Small intestine (tissue), 7 donors: ENCODE measurements around the gene ABCC11. TPM values are rescaled to one million over a fixed set of nuclear protein-coding genes. Genes with fewer than 3 reads are reported as not detected.

Experiments
- DNase-seq, 2 donors: peaks; one replicate each; pipeline versions ENCODE4 v3.0.0 to v3.0.0-alpha.2; 2013
- FAIRE-seq: peaks from 2 replicates; lab custom pipeline; 2012; peaks lifted over from hg19 to GRCh38; lab: Jason Lieb, UNC
- H3K27ac ChIP-seq, 3 donors: one replicate each; pipeline ENCODE4 v1.5.1; 2013; ENCODE audit warnings: low read length in 2 of 3, mild to moderate bottlenecking in 2 of 3, control low read depth in 1 of 3, inconsistent platforms in 1 of 3, low read depth in 1 of 3, moderate library complexity in 1 of 3
- H3K27me3 ChIP-seq, 3 donors: one replicate each; pipeline ENCODE4 v1.6.1; 2013; ENCODE audit warnings: low read length in 3 of 3, inconsistent platforms in 1 of 3; ENCODE audit not compliant: control insufficient read depth in 3 of 3, insufficient read depth in 3 of 3
- H3K36me3 ChIP-seq, 3 donors: one replicate each; pipeline ENCODE4 v1.6.1; 2013; ENCODE audit warnings: low read length in 3 of 3, inconsistent platforms in 1 of 3, low read depth in 1 of 3, mild to moderate bottlenecking in 1 of 3, moderate library complexity in 1 of 3; ENCODE audit not compliant: control insufficient read depth in 3 of 3, insufficient read depth in 2 of 3
- H3K4me1 ChIP-seq, 3 donors: one replicate each; pipeline ENCODE4 v1.6.1; 2013; ENCODE audit warnings: low read length in 2 of 3, inconsistent platforms in 1 of 3, low read depth in 1 of 3, mild to moderate bottlenecking in 1 of 3, moderate library complexity in 1 of 3; ENCODE audit not compliant: control insufficient read depth in 3 of 3, insufficient read depth in 2 of 3
- H3K4me3 ChIP-seq, 3 donors: one replicate each; pipeline ENCODE4 v1.5.1; 2013; ENCODE audit warnings: low read length in 3 of 3, control low read depth in 1 of 3, inconsistent platforms in 1 of 3, low read depth in 1 of 3, mild to moderate bottlenecking in 1 of 3, moderate library complexity in 1 of 3
- H3K9me3 ChIP-seq, 2 donors: one replicate each; pipeline ENCODE4 v1.6.1; 2013; ENCODE audit warnings: low read depth in 1 of 2, low read length in 1 of 2; ENCODE audit not compliant: control insufficient read depth in 2 of 2, insufficient read depth in 1 of 2
- WGBS, 3 donors: extraction: QIAGEN DNeasy Blood & Tissue Kit; methylation state at CpG; one replicate each; pipeline ENCODE4 v1.1.7; 2013; 5-methylcytosine and 5-hydroxymethylcytosine counted together
- polyA plus RNA-seq, 4 donors: library from polyadenylated mRNA; stranded (reverse) in 3 of 4; unstranded in 1 of 4; fragments of 200-250 nt in 3 of 4; fragments of 120-200 nt in 1 of 4; gene quantifications; one replicate each; pipeline versions ENCODE4 v1.2.1 to v1.2.3, GENCODE V29; 2013
- donor health status: healthy with polysubstance abuse.
- donor health status: control.
- donor health status: control.
- donor health status: Bipolar disorder and iron deficiency.
- donor health status: healthy.

ABCC11 gene
- polyA plus RNA-seq, 4 donors: 0.15 to 0.22 (median 0.15) TPM; not detected in 1

DNA sequence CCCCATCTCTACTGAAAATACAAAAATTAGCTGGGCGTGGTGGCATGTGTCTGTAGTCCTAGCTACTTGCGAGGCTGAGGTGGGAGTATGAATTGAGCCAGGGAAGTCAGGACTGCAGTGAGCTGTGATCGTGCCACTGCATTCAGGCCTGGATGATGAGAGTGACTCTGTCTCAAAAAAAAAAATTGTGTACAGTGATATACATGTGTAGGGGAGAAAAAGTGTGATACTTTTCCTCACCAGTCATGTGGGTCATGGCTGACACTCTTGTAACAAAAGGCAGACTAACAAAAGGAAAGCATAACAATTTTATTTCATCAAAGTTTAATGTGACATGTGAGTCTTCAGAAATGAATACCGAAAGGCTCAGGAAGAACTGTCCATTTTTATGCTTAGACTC is 89.5 kb downstream of the ABCC11 start:
- Histone ChIP-seq H3K27me3 (peaks cover 0 to 7% (median 0%) of the 10 kb centered on the region in 3 donors), H3K4me1 (no peaks in the 10 kb centered on the region), H3K27ac (no peak overlapping the region), H3K36me3 (no peaks in the 10 kb centered on the region), H3K9me3 (no peaks in the 10 kb centered on the region), H3K4me3 (no peak overlapping the region)
- WGBS, 3 donors: 80 to 90% (median 81%) methylated on average over 4 of the region's 4 CpGs
- DNase-seq (no peak), FAIRE-seq (no peak)

DNA sequence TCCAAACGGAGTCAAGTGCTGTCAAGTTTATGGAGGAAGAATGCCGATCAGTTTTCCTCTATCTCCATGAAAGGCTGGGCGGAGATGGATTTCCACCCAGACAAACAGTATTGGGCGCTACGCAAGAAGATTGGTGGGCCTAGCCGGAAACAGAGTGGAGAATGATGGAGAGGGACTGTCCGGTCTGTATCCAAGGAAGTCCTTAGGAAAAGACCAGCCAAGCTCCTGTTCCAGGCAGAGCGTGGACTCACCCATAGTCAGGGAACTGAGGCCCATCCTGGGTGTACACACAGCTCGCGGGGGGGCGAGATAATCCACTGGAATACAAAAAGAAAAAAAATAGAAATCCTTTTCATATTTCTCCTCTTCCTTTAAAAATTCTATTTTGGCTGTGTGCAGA is 90.0 kb downstream of the ABCC11 start:
- no peaks in the 10 kb centered on the region for H3K36me3 ChIP-seq
- DNase-seq (no peak), FAIRE-seq (no peak)
- H3K27me3 ChIP-seq: peaks cover 0 to 7% (median 0%) of the 10 kb centered on the region in 3 donors
- no peak overlapping the region for H3K4me3 ChIP-seq
- no peaks in the 10 kb centered on the region for H3K9me3 ChIP-seq
- H3K4me1 ChIP-seq: no peaks in the 10 kb centered on the region
- WGBS, 3 donors: 82 to 89% (median 84%) methylated on average over 11 of the region's 11 CpGs
- H3K27ac ChIP-seq: no peak overlapping the region

DNA sequence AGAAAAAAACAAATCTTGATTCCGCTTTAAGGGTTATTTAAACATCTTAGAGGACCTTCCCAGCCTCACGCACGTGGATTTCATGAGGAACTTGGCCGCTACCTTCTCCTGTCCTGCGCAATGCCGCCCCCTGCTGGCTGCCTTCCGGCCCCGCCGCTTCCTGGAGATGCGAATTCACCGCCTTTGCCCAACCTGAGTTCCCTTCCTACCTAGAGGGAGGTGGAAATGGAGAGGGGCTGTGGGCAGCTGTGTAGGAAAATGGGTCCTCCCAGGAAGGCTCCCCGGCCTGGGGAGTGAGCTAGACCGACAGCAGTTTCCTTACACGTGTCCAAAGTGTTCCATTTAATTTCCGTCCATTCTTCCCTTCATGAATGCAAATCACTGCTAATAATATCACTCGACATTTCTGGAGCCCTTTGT is 90.5 kb downstream of the ABCC11 start:
- FAIRE-seq (no peak), DNase-seq (peak; percentile 57 to 77)
- H3K4me3 ChIP-seq: no peak overlapping the region
- no peaks in the 10 kb centered on the region for H3K4me1 ChIP-seq
- H3K27ac ChIP-seq: no peak overlapping the region
- no peaks in the 10 kb centered on the region for H3K9me3 ChIP-seq
- no peaks in the 10 kb centered on the region for H3K36me3 ChIP-seq
- peaks cover 0 to 7% (median 0%) of the 10 kb centered on the region in 3 donors for H3K27me3 ChIP-seq
- 9 to 13% (median 13%) methylated on average over 16 of the region's 16 CpGs for WGBS, 3 donors

DNA sequence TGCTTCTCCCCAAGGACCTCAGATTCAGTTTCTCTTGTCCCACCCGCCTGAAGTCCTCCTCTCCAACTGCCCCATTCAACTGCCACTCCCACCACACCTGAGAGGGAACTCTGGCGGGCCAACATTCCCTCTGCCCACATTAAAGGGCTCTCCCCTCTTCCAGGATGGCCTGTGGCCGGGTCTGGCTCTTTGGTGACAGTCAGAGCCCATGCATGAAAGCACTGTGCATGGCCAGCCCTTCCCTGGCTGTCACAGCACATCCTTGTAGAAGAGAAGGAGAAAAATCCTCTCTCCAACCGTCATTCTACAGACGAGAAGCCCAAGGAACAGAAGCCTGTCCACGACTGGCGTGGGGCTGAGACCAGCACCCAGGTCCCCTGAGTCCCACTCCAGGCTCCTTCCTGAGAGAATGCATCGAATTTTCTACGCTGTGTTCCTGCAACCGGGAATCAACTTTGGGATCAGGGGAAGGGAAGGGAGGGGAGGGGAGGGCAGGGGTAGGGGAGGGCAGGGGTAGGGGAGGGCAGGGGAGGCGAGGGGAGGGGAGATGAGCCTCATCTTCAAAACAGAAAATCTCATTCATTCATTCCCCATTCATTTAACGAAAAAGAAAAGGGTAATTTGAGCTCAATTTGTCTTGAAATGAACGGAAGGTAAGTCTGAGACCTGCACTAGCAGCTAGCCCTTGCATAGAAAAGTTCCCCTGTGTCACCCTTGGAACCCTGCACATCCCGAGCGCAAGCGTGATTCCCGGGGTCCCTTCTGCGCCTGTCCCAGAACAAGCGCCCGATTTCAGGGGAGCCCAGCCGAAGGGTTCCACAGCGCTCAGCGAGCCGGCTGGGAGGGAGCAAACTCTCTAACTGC is 91.2 kb downstream of the ABCC11 start, which contains the start of gene ABCC12:
Gene ABCC12 (minus strand): TSS at position 68 of the 864 bp plus-strand sequence. CDS start 9,569 bp downstream, outside the sequence.
- H3K27me3 ChIP-seq: peaks cover 0 to 7% (median 0%) of the 10 kb centered on the region in 3 donors
- DNase-seq (no peak), FAIRE-seq (no peak)
- no peaks in the 10 kb centered on the region for H3K4me1 ChIP-seq
- H3K27ac ChIP-seq: no peak within 1 kb of the TSS
- no peak within 1 kb of the TSS for H3K4me3 ChIP-seq
- no peaks in the 10 kb centered on the region for H3K9me3 ChIP-seq
- WGBS, 3 donors: 53 to 64% (median 57%) methylated on average over 23 to 24 of the region's 24 CpGs
- H3K36me3 ChIP-seq: no peaks in the 10 kb centered on the region

DNA sequence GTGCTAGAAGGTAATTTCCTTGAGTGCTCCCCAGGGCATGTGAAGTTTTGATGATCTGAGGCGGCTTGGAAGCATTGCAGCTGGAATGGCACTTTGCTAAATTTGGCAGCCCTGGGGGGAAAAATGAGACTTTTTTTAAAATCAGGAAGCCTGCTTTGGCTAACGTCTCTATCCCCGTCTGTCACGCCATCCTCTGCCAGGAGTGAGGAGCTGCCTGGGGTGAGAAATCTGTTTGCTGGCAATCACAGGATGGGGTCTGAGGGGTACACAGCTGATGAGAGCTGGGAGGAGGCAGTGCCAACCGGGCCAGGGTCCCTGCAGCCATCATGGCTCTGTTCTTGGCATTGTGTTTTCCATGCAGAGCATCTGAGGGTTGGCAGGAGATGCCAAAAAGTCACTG is 93.6 kb downstream of the ABCC11 start:
- no peak overlapping the region for H3K27ac ChIP-seq
- no peaks in the 10 kb centered on the region for H3K36me3 ChIP-seq
- H3K4me3 ChIP-seq: no peak overlapping the region
- no peak for DNase-seq
- peaks cover 0 to 7% (median 0%) of the 10 kb centered on the region in 3 donors for H3K27me3 ChIP-seq
- 67 to 81% (median 74%) methylated on average over 5 of the region's 5 CpGs for WGBS, 3 donors
- no peak for FAIRE-seq
- no peaks in the 10 kb centered on the region for H3K4me1 ChIP-seq
- H3K9me3 ChIP-seq: no peaks in the 10 kb centered on the region

DNA sequence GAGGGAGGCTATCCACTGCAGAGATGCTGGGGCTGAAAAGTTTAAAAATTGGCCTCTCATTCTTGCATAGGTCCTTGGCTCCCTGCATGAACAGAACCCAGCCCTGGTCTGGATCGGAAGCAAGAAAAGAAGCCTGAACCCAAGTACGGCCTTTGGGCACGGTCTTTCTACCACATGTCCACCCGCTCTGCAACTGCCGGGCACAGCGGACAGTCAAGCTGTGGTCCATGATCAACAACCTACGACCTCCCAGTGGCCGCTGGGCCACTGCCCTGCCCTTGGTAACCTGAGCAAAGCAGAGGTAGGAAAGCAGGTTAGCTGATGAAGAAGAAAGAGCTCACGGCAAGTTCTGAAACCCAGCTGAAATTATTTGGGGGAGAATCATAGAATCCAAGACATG is 95.1 kb downstream of the ABCC11 start:
- no peak for FAIRE-seq
- H3K27ac ChIP-seq: no peak overlapping the region
- no peaks in the 10 kb centered on the region for H3K36me3 ChIP-seq
- WGBS, 3 donors: 93 to 95% (median 93%) methylated on average over 9 of the region's 9 CpGs
- no peaks in the 10 kb centered on the region for H3K9me3 ChIP-seq
- H3K27me3 ChIP-seq: peaks cover 0 to 3% (median 0%) of the 10 kb centered on the region in 3 donors
- H3K4me3 ChIP-seq: no peak overlapping the region
- no peak for DNase-seq
- H3K4me1 ChIP-seq: no peaks in the 10 kb centered on the region

DNA sequence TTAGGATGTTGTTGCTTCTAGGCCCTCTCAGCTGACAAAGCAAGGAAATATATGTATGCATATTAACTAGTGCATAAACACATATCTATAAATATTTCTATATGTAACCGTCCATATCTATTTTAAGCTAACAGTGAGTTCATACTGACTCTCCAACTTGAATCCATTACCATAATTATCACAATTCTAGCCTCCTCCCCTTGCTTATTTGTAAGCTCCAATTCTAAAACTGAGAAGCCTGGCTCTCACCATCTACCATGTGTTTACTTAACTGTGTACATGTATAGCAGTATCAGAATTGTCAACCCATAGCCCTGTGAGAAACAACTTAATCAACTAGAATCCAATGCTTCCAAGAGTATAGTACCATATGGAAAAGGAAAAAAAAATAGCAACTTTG is 96.6 kb downstream of the ABCC11 start:
- no peak overlapping the region for H3K27ac ChIP-seq
- no peaks in the 10 kb centered on the region for H3K36me3 ChIP-seq
- no peaks in the 10 kb centered on the region for H3K27me3 ChIP-seq
- no peak overlapping the region for H3K4me3 ChIP-seq
- no peaks in the 10 kb centered on the region for H3K4me1 ChIP-seq
- no peaks in the 10 kb centered on the region for H3K9me3 ChIP-seq
- DNase-seq (no peak), FAIRE-seq (no peak)
- WGBS, 3 donors: 33 to 70% (median 66%) methylated on average over 1 of the region's 1 CpG

DNA sequence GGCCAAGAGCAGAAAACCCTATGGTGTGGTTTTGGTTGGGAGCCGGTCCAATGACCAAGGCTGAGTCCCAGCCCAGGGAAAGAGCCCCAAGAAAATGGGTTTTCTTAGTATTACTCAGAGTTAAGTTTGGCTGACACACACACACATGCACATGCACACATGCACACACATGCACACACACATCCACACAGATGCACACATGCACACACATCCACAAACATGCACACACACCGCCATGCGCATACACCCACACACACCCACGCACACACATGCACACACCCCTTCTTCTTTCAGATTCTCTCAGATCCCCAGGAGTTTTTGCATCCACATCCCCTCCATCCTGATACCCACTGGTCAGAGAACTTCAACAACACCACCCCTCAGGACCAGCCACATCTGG is 100.6 kb downstream of the ABCC11 start:
- no peak overlapping the region for H3K27ac ChIP-seq
- no peak for FAIRE-seq
- H3K36me3 ChIP-seq: no peaks in the 10 kb centered on the region
- no peak for DNase-seq
- no peaks in the 10 kb centered on the region for H3K4me1 ChIP-seq
- no peaks in the 10 kb centered on the region for H3K27me3 ChIP-seq
- no peaks in the 10 kb centered on the region for H3K9me3 ChIP-seq
- H3K4me3 ChIP-seq: no peak overlapping the region
- 83 to 98% (median 92%) methylated on average over 4 of the region's 4 CpGs for WGBS, 3 donors
